Left forelimb (tissue), 1 donor: ENCODE results near the gene RPAP2.
A peak's percentile ranks its signal among the peaks of the same experiment; 100 is the strongest.
"Not testable (repeated sequence)": the region's sequence is repeated elsewhere in the genome, so short reads cannot be mapped to it uniquely, and the experiment has no call there.

Experiments used
- DNase-seq: peaks from one replicate; pipeline ENCODE4 v3.0.0-alpha.2; 2018; ENCODE audit warnings: low spot score

Gene RPAP2

GRCh38 chr1:92298573-92299476 lies at the start of gene RPAP2, which contains the start of gene GLMN:
Gene RPAP2, plus strand, starts transcription at chr1:92299059. Its CDS starts 15 bp downstream, at chr1:92299074.
Gene GLMN, minus strand, starts transcription at chr1:92298987. Its CDS starts 988 bp downstream, at chr1:92297999.
- peak; percentile 91 for DNase-seq

- DNase-seq: not testable (repeated sequence)
Observed at GRCh38 chr1:92254714-92255113, 44.1 kb upstream of the RPAP2 start.

GRCh38 chr1:92259350-92259749 lies 39.5 kb upstream of the RPAP2 start:
- DNase-seq: no peak

- DNase-seq: no peak
Observed at GRCh38 chr1:92262516-92262915, 36.3 kb upstream of the RPAP2 start.

GRCh38 chr1:92273039-92273438 lies 25.8 kb upstream of the RPAP2 start:
- no peak for DNase-seq

GRCh38 chr1:92274939-92275338 lies 23.9 kb upstream of the RPAP2 start:
- no peak for DNase-seq

GRCh38 chr1:92276082-92276481 lies 22.8 kb upstream of the RPAP2 start:
- no peak for DNase-seq

- DNase-seq: no peak
Observed at GRCh38 chr1:92277105-92277723, 21.6 kb upstream of the RPAP2 start.

- DNase-seq: not testable (repeated sequence)
Observed at GRCh38 chr1:92279781-92280180, 19.1 kb upstream of the RPAP2 start.

GRCh38 chr1:92281411-92281810 lies 17.4 kb upstream of the RPAP2 start:
- not testable (repeated sequence) for DNase-seq

GRCh38 chr1:92291372-92291999 lies 7.4 kb upstream of the RPAP2 start:
- DNase-seq: no peak

- DNase-seq: no peak
Observed at GRCh38 chr1:92298213-92298572, 666 bp upstream of the RPAP2 start.

GRCh38 chr1:92299477-92300150 lies 755 bp downstream of the RPAP2 start:
- no peak for DNase-seq

- no peak for DNase-seq
Observed at GRCh38 chr1:92301021-92301420, 2.2 kb downstream of the RPAP2 start.

- no peak for DNase-seq
Observed at GRCh38 chr1:92306020-92306419, 7.2 kb downstream of the RPAP2 start.

- no peak for DNase-seq
Observed at GRCh38 chr1:92307980-92308379, 9.1 kb downstream of the RPAP2 start.

- no peak for DNase-seq
Observed at GRCh38 chr1:92310185-92310597, 11.3 kb downstream of the RPAP2 start.

GRCh38 chr1:92314024-92314423 lies 15.2 kb downstream of the RPAP2 start:
- no peak for DNase-seq

- no peak for DNase-seq
Observed at GRCh38 chr1:92315766-92316599, 17.1 kb downstream of the RPAP2 start.

- no peak for DNase-seq
Observed at GRCh38 chr1:92317836-92318493, 19.1 kb downstream of the RPAP2 start.
